CD14-positive monocyte (primary cell): Measurements from ENCODE around the gene MUCL1. TPM values are rescaled to one million over a fixed set of nuclear protein-coding genes. Genes with fewer than 3 reads are reported as not detected.

Experiments
- DNase-seq, 3 donors: peaks; one replicate each; pipeline ENCODE4 v3.0.0-alpha.2; 2011 to 2022
- H2AFZ ChIP-seq: 2 replicates; pipeline ENCODE4 v1.6.0; 2012; ENCODE audit warnings: mild to moderate bottlenecking, low read depth, low read length, inconsistent platforms; ENCODE audit not compliant: insufficient read depth, poor library complexity, severe bottlenecking
- H3K27ac ChIP-seq, 2 donors: 1 replicate in 1 of 2; 2 replicates in 1 of 2; pipeline ENCODE4 v1.5.1; 2012 to 2013; ENCODE audit warnings: low read length in 2 of 2, control low read depth in 1 of 2, inconsistent platforms in 1 of 2, low read depth in 1 of 2, mild to moderate bottlenecking in 1 of 2
- H3K27me3 ChIP-seq, 2 donors: one replicate each; pipeline versions ENCODE4 v1.6.0 to v1.6.1; 2011 to 2013; ENCODE audit warnings: low read length in 2 of 2; ENCODE audit not compliant: control insufficient read depth in 2 of 2, insufficient read depth in 2 of 2
- H3K36me3 ChIP-seq, 2 donors: replicated peaks in 1 of 2; 1 replicate in 1 of 2; 2 replicates in 1 of 2; pipeline versions ENCODE4 v1.5.1 to v1.6.1; 2012 to 2013; ENCODE audit warnings: low read length in 2 of 2, control low read depth in 1 of 2, inconsistent platforms in 1 of 2, mild to moderate bottlenecking in 1 of 2; ENCODE audit not compliant: insufficient read depth in 2 of 2, control insufficient read depth in 1 of 2
- H3K4me1 ChIP-seq, 2 donors: 1 replicate in 1 of 2; 2 replicates in 1 of 2; pipeline versions ENCODE4 v1.5.1 to v1.6.1; 2012 to 2013; ENCODE audit warnings: low read length in 2 of 2, control low read depth in 1 of 2, inconsistent platforms in 1 of 2, mild to moderate bottlenecking in 1 of 2, moderate library complexity in 1 of 2; ENCODE audit not compliant: insufficient read depth in 2 of 2, control insufficient read depth in 1 of 2
- H3K4me2 ChIP-seq: replicated peaks from 2 replicates; pipeline ENCODE3; 2012; ENCODE audit warnings: low read length, moderate library complexity, mild to moderate bottlenecking; ENCODE audit not compliant: poor library complexity, severe bottlenecking; ENCODE audit errors: extremely low read depth
- H3K4me3 ChIP-seq, 3 experiments: fragments of 200-600 bp in 1 of 3; sonication (generic) in 1 of 3; replicated peaks in 1 of 3; 1 replicate in 2 of 3; 2 replicates in 1 of 3; pipeline ENCODE4 v1.5.1; 2011 to 2013; ENCODE audit warnings: low read length in 3 of 3, mild to moderate bottlenecking in 3 of 3, control low read depth in 2 of 3, low read depth in 2 of 3, inconsistent platforms in 1 of 3, moderate library complexity in 1 of 3
- H3K79me2 ChIP-seq: 2 replicates; pipeline ENCODE4 v1.6.0; 2012; ENCODE audit warnings: mild to moderate bottlenecking, control low read depth, inconsistent platforms, low read length, moderate library complexity; ENCODE audit not compliant: insufficient read depth
- H3K9ac ChIP-seq: 2 replicates; pipeline ENCODE4 v1.6.0; 2017; ENCODE audit warnings: low read length, mild to moderate bottlenecking; ENCODE audit not compliant: insufficient read depth, poor library complexity, severe bottlenecking
- H3K9me3 ChIP-seq, 2 donors: replicated peaks in 1 of 2; 1 replicate in 1 of 2; 2 replicates in 1 of 2; pipeline versions ENCODE4 v1.5.1 to v1.6.1; 2012 to 2013; ENCODE audit warnings: low read length in 2 of 2, control low read depth in 1 of 2; ENCODE audit not compliant: control insufficient read depth in 1 of 2, insufficient read depth in 1 of 2
- H4K20me1 ChIP-seq: 2 replicates; pipeline ENCODE4 v1.6.0; 2012; ENCODE audit warnings: mild to moderate bottlenecking, low read length, control low read depth, moderate library complexity; ENCODE audit not compliant: insufficient read depth
- H3K27ac Mint-ChIP-seq, 7 donors: one replicate each; pipeline ENCODE4 v1.8.0; 2020; ENCODE audit warnings: mild to moderate bottlenecking in 7 of 7, mixed read lengths in 7 of 7, moderate library complexity in 6 of 7, inconsistent platforms in 2 of 7
- H3K27me3 Mint-ChIP-seq, 3 donors: one replicate each; pipeline ENCODE4 v1.8.0; 2021 to 2022; ENCODE audit warnings: low read depth in 3 of 3, mild to moderate bottlenecking in 3 of 3, mixed read lengths in 3 of 3, moderate library complexity in 3 of 3, inconsistent platforms in 1 of 3
- H3K36me3 Mint-ChIP-seq, 2 donors: one replicate each; pipeline ENCODE4 v1.8.0; 2020; ENCODE audit warnings: mixed read lengths in 2 of 2, inconsistent platforms in 1 of 2, mild to moderate bottlenecking in 1 of 2
- H3K4me1 Mint-ChIP-seq: one replicate; pipeline ENCODE4 v1.8.0; 2020; ENCODE audit warnings: mild to moderate bottlenecking, mixed read lengths
- H3K4me3 Mint-ChIP-seq, 2 donors: one replicate each; pipeline ENCODE4 v1.8.0; 2020; ENCODE audit warnings: mild to moderate bottlenecking in 2 of 2, mixed read lengths in 2 of 2, moderate library complexity in 1 of 2
- H3K9me3 Mint-ChIP-seq, 7 donors: one replicate each; pipeline ENCODE4 v1.8.0; 2020 to 2022; ENCODE audit warnings: mixed read lengths in 7 of 7, mild to moderate bottlenecking in 6 of 7, moderate library complexity in 6 of 7, inconsistent platforms in 2 of 7
- CTCF ChIP-seq: fragments of 200-600 bp; IDR thresholded peaks from one replicate; pipeline ENCODE4 v1.8.0; 2022; ENCODE audit warnings: antibody characterized with exemption, mild to moderate bottlenecking
- WGBS: methylation state at CpG from one replicate; pipeline ENCODE4 v1.1.5; 2013; ENCODE audit warnings: missing lambda C conversion rate; ENCODE audit not compliant: insufficient coverage; 5-methylcytosine and 5-hydroxymethylcytosine counted together
- intact Hi-C, 2 donors: fragments of 100-400 bp; cut with micrococcal nuclease; formaldehyde crosslinking; loops; one replicate each; pipeline versions ENCODE4 v1.15.0 to v1.15.1; 2023
- polyA plus RNA-seq, 3 donors: library from polyadenylated mRNA; depleted of rRNA in 1 of 3; unstranded in 2 of 3; stranded (reverse) in 1 of 3; fragments of 300-500 nt in 2 of 3; fragments of >200 nt in 1 of 3; fragmentation: Illumina TruSeq in 2 of 3; gene quantifications; 1 replicate in 2 of 3; 2 replicates in 1 of 3; pipeline ENCODE4 v1.2.3, GENCODE V29; 2012 to 2021

MUCL1 gene
- polyA plus RNA-seq, 3 donors: not detected

- H3K4me1 Mint-ChIP-seq: peaks cover 8% of the 10 kb centered on the region
- WGBS: 40% methylated on average over 1 of the region's 3 CpGs
- Histone ChIP-seq H3K4me1 (no peaks in the 10 kb centered on the region), H3K9ac (no peak overlapping the region), H4K20me1 (no peaks in the 10 kb centered on the region), H3K79me2 (no peaks in the 10 kb centered on the region), H3K27me3 (no peaks in the 10 kb centered on the region), H3K27ac (no peak overlapping the region), H3K4me3 (no peak overlapping the region), H2AFZ (peak overlapping the region; percentile 25), H3K4me2 (no peak overlapping the region), H3K36me3 (no peaks in the 10 kb centered on the region), H3K9me3 (peaks cover 8% of the 10 kb centered on the region in 2 donors)
- no peaks in the 10 kb centered on the region for H3K27me3 Mint-ChIP-seq
- no peak overlapping the region for H3K4me3 Mint-ChIP-seq
- intact Hi-C loops: no loop called here
- peaks cover 2 to 4% of the 10 kb centered on the region in 2 donors for H3K36me3 Mint-ChIP-seq
- no peak overlapping the region for H3K27ac Mint-ChIP-seq
- peaks cover 5 to 18% (median 14%) of the 10 kb centered on the region in 7 donors for H3K9me3 Mint-ChIP-seq
- DNase-seq: no peak
- no peak for TF ChIP-seq CTCF
Measured at GRCh38 chr12:54840244-54840865, 14.0 kb upstream of the MUCL1 start.

GRCh38 chr12:54857406-54857805 lies 3.1 kb downstream of the MUCL1 start:
- peaks cover 0 to 2% (median 0%) of the 10 kb centered on the region in 7 donors for H3K9me3 Mint-ChIP-seq
- H3K27me3 Mint-ChIP-seq: peaks cover 0 to 3% (median 0%) of the 10 kb centered on the region in 3 donors
- Histone ChIP-seq H2AFZ (no peak overlapping the region), H3K27me3 (no peaks in the 10 kb centered on the region), H3K27ac (peak overlapping the region in 1 of 2 donors; percentile 74), H3K4me1 (peaks cover 14% of the 10 kb centered on the region in 2 donors), H3K4me3 (peak overlapping the region in 1 of 3 experiments; percentile 35), H3K79me2 (no peaks in the 10 kb centered on the region), H3K36me3 (no peaks in the 10 kb centered on the region), H3K9me3 (no peaks in the 10 kb centered on the region), H4K20me1 (no peaks in the 10 kb centered on the region), H3K4me2 (peak overlapping the region; percentile 47), H3K9ac (peak overlapping the region; percentile 32)
- intact Hi-C loops: loop anchor here (5.0 to 10.0 kb wide), 3 partner anchors 100 to 217 kb away; no protein-coding TSS in a partner anchor
- no peak for TF ChIP-seq CTCF
- no peaks in the 10 kb centered on the region for H3K36me3 Mint-ChIP-seq
- WGBS: no CpG with 5 or more reads among the region's 2 CpGs
- H3K4me3 Mint-ChIP-seq: peak overlapping the region in 1 of 2 donors; percentile 69
- peak in 2 of 3 donors; percentile 33 to 44 for DNase-seq
- H3K4me1 Mint-ChIP-seq: peaks cover 41% of the 10 kb centered on the region
- peak overlapping the region; percentile 70 to 88 (median 82) for H3K27ac Mint-ChIP-seq
